CD14-positive monocyte (primary cell): ENCODE data around the gene MGAT5. TPM values are rescaled to one million over a fixed set of nuclear protein-coding genes. Genes with fewer than 3 reads are reported as not detected.
A peak's percentile ranks its signal among the peaks of the same experiment; 100 is the strongest.

Experiments used
- DNase-seq, 3 donors: peaks; one replicate each; pipeline ENCODE4 v3.0.0-alpha.2; 2011 to 2022
- H2AFZ ChIP-seq: 2 replicates; pipeline ENCODE4 v1.6.0; 2012; ENCODE audit warnings: mild to moderate bottlenecking, low read depth, low read length, inconsistent platforms; ENCODE audit not compliant: insufficient read depth, poor library complexity, severe bottlenecking
- H3K27ac ChIP-seq, 2 donors: 1 replicate in 1 of 2; 2 replicates in 1 of 2; pipeline ENCODE4 v1.5.1; 2012 to 2013; ENCODE audit warnings: low read length in 2 of 2, control low read depth in 1 of 2, inconsistent platforms in 1 of 2, low read depth in 1 of 2, mild to moderate bottlenecking in 1 of 2
- H3K27me3 ChIP-seq, 2 donors: one replicate each; pipeline versions ENCODE4 v1.6.0 to v1.6.1; 2011 to 2013; ENCODE audit warnings: low read length in 2 of 2; ENCODE audit not compliant: control insufficient read depth in 2 of 2, insufficient read depth in 2 of 2
- H3K36me3 ChIP-seq, 2 donors: replicated peaks in 1 of 2; 1 replicate in 1 of 2; 2 replicates in 1 of 2; pipeline versions ENCODE4 v1.5.1 to v1.6.1; 2012 to 2013; ENCODE audit warnings: low read length in 2 of 2, control low read depth in 1 of 2, inconsistent platforms in 1 of 2, mild to moderate bottlenecking in 1 of 2; ENCODE audit not compliant: insufficient read depth in 2 of 2, control insufficient read depth in 1 of 2
- H3K4me1 ChIP-seq, 2 donors: 1 replicate in 1 of 2; 2 replicates in 1 of 2; pipeline versions ENCODE4 v1.5.1 to v1.6.1; 2012 to 2013; ENCODE audit warnings: low read length in 2 of 2, control low read depth in 1 of 2, inconsistent platforms in 1 of 2, mild to moderate bottlenecking in 1 of 2, moderate library complexity in 1 of 2; ENCODE audit not compliant: insufficient read depth in 2 of 2, control insufficient read depth in 1 of 2
- H3K4me2 ChIP-seq: replicated peaks from 2 replicates; pipeline ENCODE3; 2012; ENCODE audit warnings: low read length, moderate library complexity, mild to moderate bottlenecking; ENCODE audit not compliant: poor library complexity, severe bottlenecking; ENCODE audit errors: extremely low read depth
- H3K4me3 ChIP-seq, 3 experiments: fragments of 200-600 bp in 1 of 3; sonication (generic) in 1 of 3; replicated peaks in 1 of 3; 1 replicate in 2 of 3; 2 replicates in 1 of 3; pipeline ENCODE4 v1.5.1; 2011 to 2013; ENCODE audit warnings: low read length in 3 of 3, mild to moderate bottlenecking in 3 of 3, control low read depth in 2 of 3, low read depth in 2 of 3, inconsistent platforms in 1 of 3, moderate library complexity in 1 of 3
- H3K79me2 ChIP-seq: 2 replicates; pipeline ENCODE4 v1.6.0; 2012; ENCODE audit warnings: mild to moderate bottlenecking, control low read depth, inconsistent platforms, low read length, moderate library complexity; ENCODE audit not compliant: insufficient read depth
- H3K9ac ChIP-seq: 2 replicates; pipeline ENCODE4 v1.6.0; 2017; ENCODE audit warnings: low read length, mild to moderate bottlenecking; ENCODE audit not compliant: insufficient read depth, poor library complexity, severe bottlenecking
- H3K9me3 ChIP-seq, 2 donors: replicated peaks in 1 of 2; 1 replicate in 1 of 2; 2 replicates in 1 of 2; pipeline versions ENCODE4 v1.5.1 to v1.6.1; 2012 to 2013; ENCODE audit warnings: low read length in 2 of 2, control low read depth in 1 of 2; ENCODE audit not compliant: control insufficient read depth in 1 of 2, insufficient read depth in 1 of 2
- H4K20me1 ChIP-seq: 2 replicates; pipeline ENCODE4 v1.6.0; 2012; ENCODE audit warnings: mild to moderate bottlenecking, low read length, control low read depth, moderate library complexity; ENCODE audit not compliant: insufficient read depth
- H3K27ac Mint-ChIP-seq, 7 donors: one replicate each; pipeline ENCODE4 v1.8.0; 2020; ENCODE audit warnings: mild to moderate bottlenecking in 7 of 7, mixed read lengths in 7 of 7, moderate library complexity in 6 of 7, inconsistent platforms in 2 of 7
- H3K27me3 Mint-ChIP-seq, 3 donors: one replicate each; pipeline ENCODE4 v1.8.0; 2021 to 2022; ENCODE audit warnings: low read depth in 3 of 3, mild to moderate bottlenecking in 3 of 3, mixed read lengths in 3 of 3, moderate library complexity in 3 of 3, inconsistent platforms in 1 of 3
- H3K36me3 Mint-ChIP-seq, 2 donors: one replicate each; pipeline ENCODE4 v1.8.0; 2020; ENCODE audit warnings: mixed read lengths in 2 of 2, inconsistent platforms in 1 of 2, mild to moderate bottlenecking in 1 of 2
- H3K4me1 Mint-ChIP-seq: one replicate; pipeline ENCODE4 v1.8.0; 2020; ENCODE audit warnings: mild to moderate bottlenecking, mixed read lengths
- H3K4me3 Mint-ChIP-seq, 2 donors: one replicate each; pipeline ENCODE4 v1.8.0; 2020; ENCODE audit warnings: mild to moderate bottlenecking in 2 of 2, mixed read lengths in 2 of 2, moderate library complexity in 1 of 2
- H3K9me3 Mint-ChIP-seq, 7 donors: one replicate each; pipeline ENCODE4 v1.8.0; 2020 to 2022; ENCODE audit warnings: mixed read lengths in 7 of 7, mild to moderate bottlenecking in 6 of 7, moderate library complexity in 6 of 7, inconsistent platforms in 2 of 7
- CTCF ChIP-seq: fragments of 200-600 bp; IDR thresholded peaks from one replicate; pipeline ENCODE4 v1.8.0; 2022; ENCODE audit warnings: antibody characterized with exemption, mild to moderate bottlenecking
- WGBS: methylation state at CpG from one replicate; pipeline ENCODE4 v1.1.5; 2013; ENCODE audit warnings: missing lambda C conversion rate; ENCODE audit not compliant: insufficient coverage; 5-methylcytosine and 5-hydroxymethylcytosine counted together
- intact Hi-C, 2 donors: fragments of 100-400 bp; cut with micrococcal nuclease; formaldehyde crosslinking; loops; one replicate each; pipeline versions ENCODE4 v1.15.0 to v1.15.1; 2023
- polyA plus RNA-seq, 3 donors: library from polyadenylated mRNA; depleted of rRNA in 1 of 3; unstranded in 2 of 3; stranded (reverse) in 1 of 3; fragments of 300-500 nt in 2 of 3; fragments of >200 nt in 1 of 3; fragmentation: Illumina TruSeq in 2 of 3; gene quantifications; 1 replicate in 2 of 3; 2 replicates in 1 of 3; pipeline ENCODE4 v1.2.3, GENCODE V29; 2012 to 2021

MGAT5 gene
- polyA plus RNA-seq, 3 donors: 1.9 to 6.6 (median 2.4) TPM

DNA sequence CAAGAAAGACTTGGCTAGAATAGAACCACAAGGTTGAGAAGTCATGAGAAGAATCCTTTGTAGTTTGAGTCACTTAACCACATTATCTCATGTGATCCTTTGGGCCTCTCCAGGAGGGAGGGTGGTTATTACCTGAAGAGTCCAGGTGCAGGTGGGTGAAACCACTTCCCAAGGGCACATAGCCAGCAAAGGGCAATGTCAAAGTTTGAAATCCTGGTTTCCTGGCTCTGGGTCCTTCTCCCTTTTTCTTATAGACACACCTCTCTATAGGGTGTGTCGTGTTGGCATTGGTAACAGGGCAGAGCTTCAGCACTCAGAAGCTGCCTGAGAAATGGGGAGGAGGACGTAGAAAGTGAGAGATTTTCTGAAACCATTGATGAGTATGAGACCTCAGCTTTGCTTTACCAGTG, 137.9 kb downstream of the MGAT5 start:
- no peaks in the 10 kb centered on the region for H3K4me1 ChIP-seq
- TF ChIP-seq CTCF: no peak
- H2AFZ ChIP-seq: no peak overlapping the region
- peaks cover 5 to 16% of the 10 kb centered on the region in 2 donors for H3K36me3 Mint-ChIP-seq
- H3K27me3 Mint-ChIP-seq: no peaks in the 10 kb centered on the region
- no peaks in the 10 kb centered on the region for H3K79me2 ChIP-seq
- H3K27me3 ChIP-seq: no peaks in the 10 kb centered on the region
- no peaks in the 10 kb centered on the region for H3K9me3 ChIP-seq
- H3K4me1 Mint-ChIP-seq: peaks cover 5% of the 10 kb centered on the region
- no peaks in the 10 kb centered on the region for H4K20me1 ChIP-seq
- no peak overlapping the region for H3K4me3 Mint-ChIP-seq
- no peak for DNase-seq
- no peak overlapping the region for H3K4me2 ChIP-seq
- peaks cover 0 to 4% of the 10 kb centered on the region in 2 donors for H3K36me3 ChIP-seq
- peak overlapping the region in 1 of 7 donors; percentile 81 for H3K27ac Mint-ChIP-seq
- intact Hi-C loops: no loop called here
- H3K9ac ChIP-seq: no peak overlapping the region
- no peaks in the 10 kb centered on the region for H3K9me3 Mint-ChIP-seq
- H3K4me3 ChIP-seq: no peak overlapping the region
- 43% methylated on average over 1 of the region's 2 CpGs for WGBS
- H3K27ac ChIP-seq: no peak overlapping the region

- H2AFZ ChIP-seq: no peak overlapping the region
- Mint-ChIP-seq H3K4me1 (peaks cover 11% of the 10 kb centered on the region), H3K9me3 (no peaks in the 10 kb centered on the region), H3K27me3 (no peaks in the 10 kb centered on the region), H3K36me3 (peaks cover 4 to 15% of the 10 kb centered on the region in 2 donors), H3K27ac (no peak overlapping the region), H3K4me3 (no peak overlapping the region)
- no peak for DNase-seq
- no peak overlapping the region for H3K9ac ChIP-seq
- no peaks in the 10 kb centered on the region for H3K4me1 ChIP-seq
- no peak overlapping the region for H3K27ac ChIP-seq
- WGBS: 63% methylated on average over 3 of the region's 7 CpGs
- H3K36me3 ChIP-seq: peaks cover 2% of the 10 kb centered on the region in 2 donors
- no peaks in the 10 kb centered on the region for H4K20me1 ChIP-seq
- H3K4me3 ChIP-seq: no peak overlapping the region
- intact Hi-C loops: no loop called here
- no peaks in the 10 kb centered on the region for H3K79me2 ChIP-seq
- no peak overlapping the region for H3K4me2 ChIP-seq
- H3K9me3 ChIP-seq: no peaks in the 10 kb centered on the region
- H3K27me3 ChIP-seq: no peaks in the 10 kb centered on the region
- TF ChIP-seq CTCF: no peak
These were observed 138.7 kb downstream of the MGAT5 start for GRCh38 chr2:134392442-134393074.
